Progenitor cell of endocrine pancreas (in vitro differentiated cells): ENCODE data around the gene APCDD1L. TPM values are rescaled to one million over a fixed set of nuclear protein-coding genes. Genes with fewer than 3 reads are reported as not detected.
"Not testable (repeated sequence)": the region's sequence is repeated elsewhere in the genome, so short reads cannot be mapped to it uniquely, and the experiment has no call there.

Source experiments
- DNase-seq: peaks from one replicate; pipeline ENCODE4 v3.0.0; 2021; ENCODE audit warnings: low spot score; ENCODE audit not compliant: unreplicated experiment
- H3K27ac Mint-ChIP-seq: 2 replicates; pipeline ENCODE4 v1.8.0; 2021; ENCODE audit warnings: mild to moderate bottlenecking, moderate library complexity, mixed read lengths
- H3K27me3 Mint-ChIP-seq: 2 replicates; pipeline ENCODE4 v1.8.0; 2021; ENCODE audit warnings: mixed read lengths
- H3K36me3 Mint-ChIP-seq: 2 replicates; pipeline ENCODE4 v1.8.0; 2022; ENCODE audit warnings: mixed read lengths; ENCODE audit not compliant: insufficient read depth
- H3K4me1 Mint-ChIP-seq: 2 replicates; pipeline ENCODE4 v1.8.0; 2021; ENCODE audit warnings: low read depth, mixed read lengths
- H3K4me3 Mint-ChIP-seq: 2 replicates; pipeline ENCODE4 v1.8.0; 2021; ENCODE audit warnings: low read depth, mild to moderate bottlenecking, moderate library complexity, mixed read lengths
- H3K9me3 Mint-ChIP-seq: 2 replicates; pipeline ENCODE4 v1.8.0; 2021; ENCODE audit warnings: low read depth, mixed read lengths
- total RNA-seq: library from RNA; stranded (reverse); gene quantifications from 2 replicates; pipeline ENCODE4 v1.2.1, GENCODE V29; 2021
- TF ChIP-seq, protein P1 (sequence below): fragments of 200-600 bp; sonication (generic); IDR thresholded peaks from one replicate; pipeline ENCODE4 v1.5.0; 2021; ENCODE audit warnings: antibody characterized with exemption, mild to moderate bottlenecking; ENCODE audit not compliant: unreplicated experiment

The APCDD1L gene
- total RNA-seq, 1 donor from 2014 or later: not detected

DNA sequence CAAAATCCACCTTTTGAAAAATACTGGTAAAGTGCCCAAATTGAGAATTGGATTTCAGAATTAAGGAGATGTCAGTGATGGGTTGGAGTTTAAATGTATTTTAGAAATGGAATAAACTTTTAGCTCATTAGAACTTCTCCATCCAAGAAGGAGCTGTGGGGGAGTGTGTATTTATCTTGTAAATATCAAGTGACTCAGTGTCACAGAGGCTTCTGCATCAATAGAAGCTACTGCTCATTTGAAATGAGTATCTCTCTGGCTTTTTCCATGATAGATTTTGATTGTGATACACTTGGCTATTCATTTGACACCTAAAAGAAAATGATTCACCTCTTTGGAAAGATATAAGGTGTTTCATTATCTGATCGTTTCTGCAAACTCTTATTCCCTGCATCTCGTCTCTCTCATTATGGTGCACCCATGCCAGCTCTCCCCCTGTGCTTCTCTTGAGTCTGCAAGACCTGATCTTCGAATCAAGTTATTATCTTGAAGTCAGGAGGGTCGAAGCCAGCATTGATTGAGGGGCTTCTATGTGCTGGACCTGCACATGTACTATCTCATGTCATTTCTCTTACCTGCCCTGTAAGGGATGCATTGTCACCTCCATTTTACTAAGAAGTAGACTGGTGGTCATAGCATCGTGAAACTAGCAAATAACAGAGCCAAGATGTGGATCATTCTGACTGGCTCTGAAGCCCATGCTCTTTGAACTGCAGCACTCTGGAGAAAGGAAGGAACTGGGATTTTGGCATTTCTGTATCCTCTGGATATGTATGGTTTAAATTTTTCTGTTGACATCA is 96.0 kb downstream of the APCDD1L start:
- no peaks in the 10 kb centered on the region for H3K27me3 Mint-ChIP-seq
- DNase-seq: no peak
- peaks cover 37% of the 10 kb centered on the region for H3K4me1 Mint-ChIP-seq
- no peak overlapping the region for H3K27ac Mint-ChIP-seq
- no peaks in the 10 kb centered on the region for H3K9me3 Mint-ChIP-seq
- TF ChIP-seq, protein P1, sequence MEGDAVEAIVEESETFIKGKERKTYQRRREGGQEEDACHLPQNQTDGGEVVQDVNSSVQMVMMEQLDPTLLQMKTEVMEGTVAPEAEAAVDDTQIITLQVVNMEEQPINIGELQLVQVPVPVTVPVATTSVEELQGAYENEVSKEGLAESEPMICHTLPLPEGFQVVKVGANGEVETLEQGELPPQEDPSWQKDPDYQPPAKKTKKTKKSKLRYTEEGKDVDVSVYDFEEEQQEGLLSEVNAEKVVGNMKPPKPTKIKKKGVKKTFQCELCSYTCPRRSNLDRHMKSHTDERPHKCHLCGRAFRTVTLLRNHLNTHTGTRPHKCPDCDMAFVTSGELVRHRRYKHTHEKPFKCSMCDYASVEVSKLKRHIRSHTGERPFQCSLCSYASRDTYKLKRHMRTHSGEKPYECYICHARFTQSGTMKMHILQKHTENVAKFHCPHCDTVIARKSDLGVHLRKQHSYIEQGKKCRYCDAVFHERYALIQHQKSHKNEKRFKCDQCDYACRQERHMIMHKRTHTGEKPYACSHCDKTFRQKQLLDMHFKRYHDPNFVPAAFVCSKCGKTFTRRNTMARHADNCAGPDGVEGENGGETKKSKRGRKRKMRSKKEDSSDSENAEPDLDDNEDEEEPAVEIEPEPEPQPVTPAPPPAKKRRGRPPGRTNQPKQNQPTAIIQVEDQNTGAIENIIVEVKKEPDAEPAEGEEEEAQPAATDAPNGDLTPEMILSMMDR: no peak
- H3K36me3 Mint-ChIP-seq: peaks cover 26% of the 10 kb centered on the region
- H3K4me3 Mint-ChIP-seq: no peak overlapping the region

DNA sequence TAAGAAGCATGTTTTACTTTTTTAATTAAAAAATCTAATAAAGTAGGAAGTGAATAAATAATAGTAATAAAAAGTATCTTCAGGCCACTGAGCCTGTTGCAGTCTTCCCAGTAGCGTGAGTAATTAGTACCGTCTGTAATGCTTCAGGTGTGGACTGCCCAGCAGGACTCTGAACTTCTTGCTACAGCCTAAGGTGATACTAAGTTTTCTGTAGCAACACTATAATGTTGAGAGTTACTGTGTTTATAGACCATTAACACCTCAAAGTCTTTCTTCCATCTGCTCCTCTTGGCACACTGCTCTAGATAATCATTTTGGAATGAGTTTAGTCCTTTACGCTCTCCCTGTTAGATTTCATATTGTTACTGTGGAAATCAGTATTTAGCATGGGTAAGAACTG is 97.8 kb downstream of the APCDD1L start:
- Mint-ChIP-seq H3K4me3 (no peak overlapping the region), H3K36me3 (peaks cover 28% of the 10 kb centered on the region), H3K9me3 (no peaks in the 10 kb centered on the region), H3K27ac (no peak overlapping the region), H3K27me3 (no peaks in the 10 kb centered on the region), H3K4me1 (peaks cover 25% of the 10 kb centered on the region)
- TF ChIP-seq, protein P1: no peak
- no peak for DNase-seq

DNA sequence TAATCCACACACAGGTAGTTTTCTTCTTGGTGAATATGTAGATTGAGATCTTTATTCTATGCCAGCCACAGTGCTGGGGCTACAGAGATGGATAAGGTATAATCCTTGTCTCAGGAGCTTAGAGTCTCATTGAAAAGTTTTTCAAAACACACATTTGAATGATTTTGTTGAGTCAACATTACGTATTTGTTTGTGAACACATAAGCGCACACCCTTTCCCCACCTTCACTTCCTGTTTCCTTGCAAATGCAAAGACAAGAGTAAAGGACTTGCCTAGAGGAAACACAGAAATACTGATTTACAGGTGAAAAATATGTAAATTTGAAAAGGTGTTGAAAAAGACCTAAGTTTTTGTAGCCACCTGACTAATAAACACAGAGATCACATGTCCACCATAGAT is 98.4 kb downstream of the APCDD1L start:
- H3K36me3 Mint-ChIP-seq: peaks cover 30% of the 10 kb centered on the region
- H3K27me3 Mint-ChIP-seq: no peaks in the 10 kb centered on the region
- H3K27ac Mint-ChIP-seq: no peak overlapping the region
- H3K9me3 Mint-ChIP-seq: no peaks in the 10 kb centered on the region
- no peak overlapping the region for H3K4me3 Mint-ChIP-seq
- TF ChIP-seq, protein P1: no peak
- DNase-seq: no peak
- H3K4me1 Mint-ChIP-seq: peaks cover 20% of the 10 kb centered on the region

DNA sequence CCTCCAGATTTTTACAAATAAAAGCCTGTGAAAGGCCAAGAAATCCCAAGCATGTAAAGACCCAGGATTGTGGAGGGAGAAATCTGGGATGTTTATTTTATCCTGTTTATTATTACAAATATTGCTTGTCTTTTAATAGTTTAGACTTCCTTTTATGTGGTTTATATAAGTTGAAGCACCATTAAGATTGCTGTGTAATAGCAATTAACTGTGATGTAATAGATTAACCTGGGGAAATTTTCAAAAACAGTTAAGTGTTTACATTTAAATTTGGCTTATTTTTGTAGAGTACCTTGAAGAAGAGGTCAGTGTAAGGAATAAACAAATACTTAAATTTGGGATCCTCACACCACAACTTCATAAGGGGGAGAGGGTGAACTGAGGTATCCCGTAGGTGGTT is 99.1 kb downstream of the APCDD1L start:
- Mint-ChIP-seq H3K27me3 (no peaks in the 10 kb centered on the region), H3K36me3 (peaks cover 28% of the 10 kb centered on the region), H3K9me3 (no peaks in the 10 kb centered on the region), H3K27ac (no peak overlapping the region), H3K4me3 (no peak overlapping the region), H3K4me1 (peaks cover 14% of the 10 kb centered on the region)
- no peak for DNase-seq
- TF ChIP-seq, protein P1: no peak

DNA sequence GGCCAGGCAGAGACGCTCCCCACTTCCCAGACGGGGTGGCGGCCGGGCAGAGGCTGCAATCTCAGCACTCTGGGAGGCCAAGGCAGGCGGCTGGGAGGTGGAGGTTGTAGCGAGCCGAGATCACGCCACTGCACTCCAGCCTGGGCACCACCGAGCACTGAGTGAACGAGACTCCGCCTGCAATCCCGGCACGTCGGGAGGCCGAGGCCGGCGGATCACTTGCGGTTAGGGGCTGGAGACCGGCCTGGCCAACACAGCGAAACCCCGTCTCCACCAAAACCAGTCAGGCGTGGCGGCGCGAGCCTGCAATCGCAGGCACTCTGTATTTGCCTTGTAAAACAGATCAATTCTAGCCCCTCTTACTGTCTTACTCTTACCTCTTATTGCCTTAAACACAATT is 100.4 kb downstream of the APCDD1L start:
- H3K27ac Mint-ChIP-seq: peak overlapping the region; percentile 69
- not testable (repeated sequence) for H3K9me3 Mint-ChIP-seq
- peaks cover 18% of the 10 kb centered on the region for H3K36me3 Mint-ChIP-seq

DNA sequence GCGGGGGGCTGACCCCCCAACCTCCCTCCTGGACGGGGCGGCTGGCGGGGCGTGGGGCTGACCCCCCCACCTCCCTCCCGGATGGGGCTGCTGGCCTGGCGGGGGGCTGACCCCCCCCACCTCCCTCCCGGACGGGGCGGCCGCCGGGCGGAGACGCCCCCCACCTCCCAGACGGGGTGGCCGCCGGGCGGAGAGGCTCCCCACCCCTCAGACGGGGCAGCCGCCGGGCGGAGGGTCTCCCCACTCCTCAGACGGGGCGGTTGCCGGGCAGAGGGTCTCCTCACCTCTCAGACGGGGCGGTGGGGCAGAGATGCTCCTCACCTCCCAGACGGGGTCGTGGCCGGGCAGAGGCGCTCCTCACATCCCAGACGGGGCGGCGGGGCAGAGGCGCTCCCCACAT is 101.0 kb downstream of the APCDD1L start:
- H3K27me3 Mint-ChIP-seq: not testable (repeated sequence)
- peaks cover 13% of the 10 kb centered on the region for H3K36me3 Mint-ChIP-seq

More for the DNA sequence above, 100.4 kb downstream of the APCDD1L start:
- H3K27me3 Mint-ChIP-seq, DNase-seq, H3K4me3 Mint-ChIP-seq: not testable (repeated sequence)
- peaks cover 10% of the 10 kb centered on the region for H3K4me1 Mint-ChIP-seq

More for the DNA sequence above, 101.0 kb downstream of the APCDD1L start:
- H3K4me1 Mint-ChIP-seq: peaks cover 10% of the 10 kb centered on the region
- not testable (repeated sequence) for DNase-seq, H3K9me3 Mint-ChIP-seq, H3K4me3 Mint-ChIP-seq, H3K27ac Mint-ChIP-seq

Other genes with a start within 250 kb of the APCDD1L start
- gene RAB22A, start 205.7 kb downstream of the APCDD1L start, total RNA-seq: 17.1 and 17.9 TPM in 2 replicates
- 53.8 and 56.3 TPM in 2 replicates for gene VAPB, start 126.2 kb downstream of the APCDD1L start, total RNA-seq
- 78.8 and 85.6 TPM in 2 replicates for gene STX16, start 135.9 kb upstream of the APCDD1L start, total RNA-seq
- 55.4 and 56.3 TPM in 2 replicates for gene NPEPL1, start 177.4 kb upstream of the APCDD1L start, total RNA-seq